ENCODE measurements around the gene NFIA.

Gene NFIA

GRCh38 chr1:61457526-61458040, 375.2 kb downstream of the NFIA start:
- Histone ChIP-seq H3K36me3 (replicated peaks) (no peaks in the 10 kb centered on the region), H3K4me3 (ENCODE audit: low read depth, low read length) (no peak overlapping the region), H3K27me3 (replicated peaks) (no peaks in the 10 kb centered on the region), H3K27ac (no peak overlapping the region)
- TF ChIP-seq CTCF (IDR thresholded peaks at IDR 0.05; ENCODE audit: low read depth, low read length, missing control alignments) = no peak
- in situ Hi-C loops (cut with HindIII; ENCODE audit: low pct_ligation_motif_present, low sequenced_read_pairs) = no loop called here
- no peak for DNase-seq

GRCh38 chr1:61459345-61459744, 377.0 kb downstream of the NFIA start:
- Histone ChIP-seq H3K27ac (no peak overlapping the region), H3K4me3 (ENCODE audit: low read depth, low read length) (no peak overlapping the region), H3K36me3 (replicated peaks) (no peaks in the 10 kb centered on the region), H3K27me3 (replicated peaks) (no peaks in the 10 kb centered on the region)
- DNase-seq = no peak
- in situ Hi-C loops (cut with HindIII; ENCODE audit: low pct_ligation_motif_present, low sequenced_read_pairs) = no loop called here
- TF ChIP-seq CTCF (IDR thresholded peaks at IDR 0.05; ENCODE audit: low read depth, low read length, missing control alignments) = no peak

- DNase-seq = no peak
- in situ Hi-C loops (cut with HindIII; ENCODE audit: low pct_ligation_motif_present, low sequenced_read_pairs) = no loop called here
- Histone ChIP-seq H3K27ac (no peak overlapping the region), H3K27me3 (replicated peaks) (no peaks in the 10 kb centered on the region), H3K36me3 (replicated peaks) (no peaks in the 10 kb centered on the region), H3K4me3 (ENCODE audit: low read depth, low read length) (no peak overlapping the region)
- no peak for TF ChIP-seq CTCF (IDR thresholded peaks at IDR 0.05; ENCODE audit: low read depth, low read length, missing control alignments)
These were observed 377.8 kb downstream of the NFIA start for GRCh38 chr1:61460191-61460590.

GRCh38 chr1:61461406-61462384, 379.3 kb downstream of the NFIA start:
- no peak for TF ChIP-seq CTCF (IDR thresholded peaks at IDR 0.05; ENCODE audit: low read depth, low read length, missing control alignments)
- H3K36me3 ChIP-seq (replicated peaks) = no peaks in the 10 kb centered on the region
- no peak overlapping the region for H3K27ac ChIP-seq
- no peaks in the 10 kb centered on the region for H3K27me3 ChIP-seq (replicated peaks)
- H3K4me3 ChIP-seq (ENCODE audit: low read depth, low read length) = no peak overlapping the region
- no peak for DNase-seq
- in situ Hi-C loops (cut with HindIII; ENCODE audit: low pct_ligation_motif_present, low sequenced_read_pairs) = no loop called here

- no peaks in the 10 kb centered on the region for H3K27me3 ChIP-seq (replicated peaks)
- H3K36me3 ChIP-seq (replicated peaks) = no peaks in the 10 kb centered on the region
- in situ Hi-C loops (cut with HindIII; ENCODE audit: low pct_ligation_motif_present, low sequenced_read_pairs) = no loop called here
These were observed 380.3 kb downstream of the NFIA start for GRCh38 chr1:61462628-61463027.

More at GRCh38 chr1:61462628-61463027, 380.3 kb downstream of the NFIA start:
- no peak for DNase-seq
- no peak for TF ChIP-seq CTCF (IDR thresholded peaks at IDR 0.05; ENCODE audit: low read depth, low read length, missing control alignments)
- Histone ChIP-seq H3K27ac (no peak overlapping the region), H3K4me3 (ENCODE audit: low read depth, low read length) (no peak overlapping the region)
